Measurements from ENCODE around the gene GPR153. TPM values are rescaled to one million over a fixed set of nuclear protein-coding genes. Genes with fewer than 3 reads are reported as not detected.

GPR153 gene
- total and polyA plus RNA-seq, 2 of the 13 experiments (the other 11 are each of a cell fraction or from before 2014, with no cell fraction given): 0.22 to 0.31 TPM

GRCh38 chr1:6205849-6206519 is 54.9 kb downstream of the GPR153 start, which contains the start of gene RNF207 (continued):
- no peak for TF ChIP-seq ZNF468 (CRISPR knock-in tag; IDR thresholded peaks at IDR 0.05)
- peak; percentile 98 for TF ChIP-seq HIVEP1 (CRISPR knock-in tag; IDR thresholded peaks at IDR 0.05)
- peak in 1 of 2 experiments; percentile 55; a peak in 1 of 4 replicates for TF ChIP-seq KLF16 (CRISPR knock-in tag; IDR thresholded peaks at IDR 0.05)
- peak; percentile 76; the same call in 1 of the 2 replicates for TF ChIP-seq ZNF564 (CRISPR knock-in tag; IDR thresholded peaks at IDR 0.05)
- peak; percentile 93 for TF ChIP-seq PHF8 (CRISPR knock-in tag; IDR thresholded peaks at IDR 0.05)
- TF ChIP-seq ATRX (CRISPR knock-in tag; IDR thresholded peaks at IDR 0.05; ENCODE audit: borderline replicate concordance): no peak
- no peak for TF ChIP-seq U2AF2 (IDR thresholded peaks at IDR 0.05; ENCODE audit: low read depth, low read length)
- peak; percentile 47; the same call in 1 of the 2 replicates for TF ChIP-seq ZNF737 (CRISPR knock-in tag; IDR thresholded peaks at IDR 0.05; ENCODE audit: borderline replicate concordance)
- peak; percentile 40; the same call in 1 of the 2 replicates for TF ChIP-seq NCOA2 (CRISPR knock-in tag; IDR thresholded peaks at IDR 0.05)
- 0 out of 2 replicates have a peak, but pooled peaks have one; percentile 77 for TF ChIP-seq SNAPC4 (CRISPR knock-in tag; IDR thresholded peaks at IDR 0.05)
- TF ChIP-seq ZMAT3 (CRISPR knock-in tag; conservative IDR thresholded peaks at IDR 0.05): peak; percentile 62
- 0 out of 2 replicates have a peak, but pooled peaks have one; percentile 43 for TF ChIP-seq CCDC6 (CRISPR knock-in tag; IDR thresholded peaks at IDR 0.05)
- TF ChIP-seq PAF1 (CRISPR knock-in tag; IDR thresholded peaks at IDR 0.05): no peak
- TF ChIP-seq TCF12 (IDR thresholded peaks at IDR 0.05): no peak
- TF ChIP-seq TCF12 (CRISPR knock-in tag; IDR thresholded peaks at IDR 0.05): peak; percentile 91
- no peak for TF ChIP-seq ZBTB49 (CRISPR knock-in tag; IDR thresholded peaks at IDR 0.05; ENCODE audit: borderline replicate concordance)
- TF ChIP-seq HNF4G (IDR thresholded peaks at IDR 0.05; ENCODE audit: borderline replicate concordance, low read depth, low read length): no peak
- no peak; the same call in 1 of the 2 replicates for TF ChIP-seq HNF4G (CRISPR knock-in tag; IDR thresholded peaks at IDR 0.05; ENCODE audit: borderline replicate concordance, low read depth)
- 0 out of 2 replicates have a peak, but pooled peaks have one; percentile 64 for TF ChIP-seq FOXM1 (CRISPR knock-in tag; IDR thresholded peaks at IDR 0.05)

Data from HepG2 (cell line).